H7 (cell line): ENCODE measurements around the gene RUVBL2. TPM values are rescaled to one million over a fixed set of nuclear protein-coding genes. Genes with fewer than 3 reads are reported as not detected.

Experiments
- DNase-seq: peaks from one replicate; pipeline ENCODE4 v3.0.0; 2012
- H3K27me3 ChIP-seq: 2 replicates; pipeline ENCODE4 v1.6.0; 2011; ENCODE audit warnings: mild to moderate bottlenecking, low read length; ENCODE audit not compliant: control insufficient read depth, insufficient read depth
- H3K36me3 ChIP-seq: replicated peaks from 2 replicates; pipeline ENCODE4 v1.5.1; 2011; ENCODE audit warnings: low read length; ENCODE audit not compliant: control insufficient read depth, insufficient read depth
- H3K4me3 ChIP-seq: 2 replicates; pipeline ENCODE4 v1.5.1; 2011; ENCODE audit warnings: low read depth, mild to moderate bottlenecking, control low read depth, low read length, moderate library complexity; ENCODE audit not compliant: insufficient read depth
- total RNA-seq: library from RNA; depleted of rRNA; stranded (reverse); fragments of >200 nt; shearing (Covaris generic); gene quantifications from 2 replicates; pipeline ENCODE4 v1.2.3, GENCODE V29; 2014; rRNA removed

The RUVBL2 gene
- 256 and 327 TPM in 2 replicates for total RNA-seq

- no peaks in the 10 kb centered on the region for H3K27me3 ChIP-seq
- peak within 1 kb of the TSS; percentile 82 for H3K4me3 ChIP-seq
- peak; percentile 100 for DNase-seq
- peaks cover 7% of the 10 kb centered on the region for H3K36me3 ChIP-seq
Observed at GRCh38 chr19:48993175-48994034, at the start of gene RUVBL2, which contains the start of gene GYS1. TSS of gene RUVBL2 (plus strand) at chr19:48993887. CDS start at chr19:48993912, 25 bp downstream. TSS of gene GYS1 (minus strand) at chr19:48993309. CDS start at chr19:48993112, 197 bp downstream.

GRCh38 chr19:48945415-48945814 lies 48.3 kb upstream of the RUVBL2 start:
- no peaks in the 10 kb centered on the region for H3K36me3 ChIP-seq
- no peak overlapping the region for H3K4me3 ChIP-seq
- no peaks in the 10 kb centered on the region for H3K27me3 ChIP-seq
- no peak for DNase-seq

DNA sequence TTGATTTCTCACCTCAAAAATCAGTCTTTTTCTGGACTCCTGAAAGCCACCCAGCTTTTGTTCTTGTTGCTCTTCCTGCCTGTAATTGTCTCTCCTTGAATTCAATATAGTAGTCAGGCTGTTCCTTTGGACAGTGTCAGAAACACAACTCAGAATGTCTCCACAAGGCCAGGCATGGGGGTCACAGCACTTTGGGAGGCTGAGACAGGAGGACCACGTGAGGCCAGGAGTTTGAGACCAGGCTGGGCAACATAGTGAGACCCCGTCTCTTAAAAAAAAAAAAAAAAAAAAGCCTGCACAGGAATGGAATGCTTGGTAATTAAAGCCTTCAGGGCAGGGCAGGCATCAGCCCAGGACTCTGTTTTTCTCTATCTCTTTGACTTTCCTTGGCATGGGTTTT lies 47.9 kb upstream of the RUVBL2 start:
- Histone ChIP-seq H3K36me3 (no peaks in the 10 kb centered on the region), H3K4me3 (no peak overlapping the region), H3K27me3 (no peaks in the 10 kb centered on the region)
- no peak for DNase-seq

DNA sequence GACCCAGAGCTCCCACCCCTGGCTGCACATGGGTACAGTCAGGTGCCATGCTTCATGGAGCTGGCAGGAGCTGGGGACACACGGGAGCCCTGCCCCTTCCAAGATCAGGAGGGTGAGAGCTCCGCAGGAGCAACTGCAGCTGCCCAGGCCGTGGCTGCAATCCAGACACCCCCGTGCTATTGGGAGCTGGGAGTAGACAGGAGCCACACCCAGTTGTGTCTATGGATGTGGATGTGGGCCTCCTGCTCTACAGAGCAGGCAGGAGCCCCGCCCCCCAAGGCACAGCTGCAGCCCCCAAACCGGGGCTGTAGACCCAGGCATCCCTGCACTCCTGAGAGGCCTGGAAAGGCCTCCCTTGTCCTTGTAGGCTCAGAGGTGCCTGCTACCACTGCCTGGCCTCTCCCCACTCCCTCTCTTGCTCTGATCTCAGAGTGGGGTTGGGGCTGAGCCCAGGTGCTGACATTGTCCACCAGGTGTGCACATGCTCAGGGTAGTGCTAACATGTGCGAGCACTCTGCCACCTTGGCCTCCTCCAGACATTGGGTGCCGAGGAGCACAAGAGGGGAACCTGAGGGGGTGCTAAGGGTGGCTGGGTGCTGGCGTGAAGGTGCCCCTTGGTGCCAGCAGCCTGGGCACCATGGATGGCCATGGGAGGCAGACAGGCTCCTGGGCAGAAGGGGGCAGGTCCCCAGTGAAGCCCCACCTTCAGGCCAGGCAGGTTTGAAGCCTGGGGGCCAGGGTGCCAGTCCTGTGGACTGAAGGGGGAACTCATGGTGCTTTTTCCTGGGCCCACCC lies 47.0 kb upstream of the RUVBL2 start:
- no peaks in the 10 kb centered on the region for H3K27me3 ChIP-seq
- H3K4me3 ChIP-seq = no peak overlapping the region
- no peaks in the 10 kb centered on the region for H3K36me3 ChIP-seq
- DNase-seq = peak; percentile 35

DNA sequence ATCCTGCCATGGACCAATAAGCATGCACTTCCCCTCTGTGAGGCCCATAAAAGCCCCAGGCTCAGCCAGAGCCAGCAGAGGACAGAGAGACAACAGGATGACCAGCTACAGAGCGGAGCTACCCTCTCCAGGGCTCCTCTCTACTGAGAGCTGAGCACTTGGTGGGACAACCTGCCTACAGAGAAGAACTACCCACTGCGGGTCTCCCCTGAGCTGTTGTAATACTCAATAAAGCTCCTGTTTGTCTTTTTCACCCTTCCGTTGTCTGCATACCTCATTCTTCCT lies 46.5 kb upstream of the RUVBL2 start:
- DNase-seq = no peak
- Histone ChIP-seq H3K36me3 (no peaks in the 10 kb centered on the region), H3K4me3 (no peak overlapping the region), H3K27me3 (no peaks in the 10 kb centered on the region)

GRCh38 chr19:48950159-48950558 lies 43.5 kb upstream of the RUVBL2 start:
- no peaks in the 10 kb centered on the region for H3K27me3 ChIP-seq
- no peak overlapping the region for H3K4me3 ChIP-seq
- no peaks in the 10 kb centered on the region for H3K36me3 ChIP-seq

DNA sequence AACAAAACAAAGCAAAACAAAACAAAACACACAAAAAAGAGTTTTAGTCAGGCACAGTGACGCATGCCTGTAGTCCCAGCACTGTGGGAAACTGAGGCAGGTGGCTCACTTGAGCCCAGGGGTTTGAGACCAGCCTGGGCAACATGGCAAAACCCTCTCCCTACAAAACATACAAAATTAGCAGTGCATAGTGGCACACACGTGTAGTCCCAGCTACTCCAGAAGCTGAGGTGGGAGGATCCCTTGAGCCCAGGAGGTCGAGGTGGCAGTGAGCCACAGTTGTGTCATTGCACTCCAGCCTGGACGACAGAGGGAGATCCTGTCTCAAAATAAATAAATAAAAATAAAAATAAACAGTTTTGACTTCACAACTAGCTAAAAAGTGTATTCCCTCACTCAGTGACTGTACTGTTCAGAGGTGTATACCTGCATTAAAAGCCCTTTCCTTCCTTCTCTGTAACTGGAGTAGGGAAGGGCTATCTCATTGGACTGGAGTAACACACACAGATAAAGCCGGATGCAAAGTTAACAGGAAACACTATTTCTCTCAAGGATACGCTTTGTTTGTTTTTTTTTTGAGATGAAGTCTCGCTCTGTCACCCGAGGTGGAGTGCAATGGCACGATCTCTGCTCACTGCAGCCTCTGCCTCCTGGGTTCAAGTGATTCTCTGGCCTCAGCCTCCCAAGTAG lies 42.7 kb upstream of the RUVBL2 start:
- Histone ChIP-seq H3K36me3 (peaks cover 4% of the 10 kb centered on the region), H3K27me3 (no peaks in the 10 kb centered on the region), H3K4me3 (no peak overlapping the region)
- no peak for DNase-seq

More at GRCh38 chr19:48950159-48950558, 43.5 kb upstream of the RUVBL2 start:
- no peak for DNase-seq

GRCh38 chr19:48953141-48953540 lies 40.5 kb upstream of the RUVBL2 start:
- DNase-seq = no peak
- Histone ChIP-seq H3K27me3 (no peaks in the 10 kb centered on the region), H3K4me3 (no peak overlapping the region), H3K36me3 (peaks cover 18% of the 10 kb centered on the region)

DNA sequence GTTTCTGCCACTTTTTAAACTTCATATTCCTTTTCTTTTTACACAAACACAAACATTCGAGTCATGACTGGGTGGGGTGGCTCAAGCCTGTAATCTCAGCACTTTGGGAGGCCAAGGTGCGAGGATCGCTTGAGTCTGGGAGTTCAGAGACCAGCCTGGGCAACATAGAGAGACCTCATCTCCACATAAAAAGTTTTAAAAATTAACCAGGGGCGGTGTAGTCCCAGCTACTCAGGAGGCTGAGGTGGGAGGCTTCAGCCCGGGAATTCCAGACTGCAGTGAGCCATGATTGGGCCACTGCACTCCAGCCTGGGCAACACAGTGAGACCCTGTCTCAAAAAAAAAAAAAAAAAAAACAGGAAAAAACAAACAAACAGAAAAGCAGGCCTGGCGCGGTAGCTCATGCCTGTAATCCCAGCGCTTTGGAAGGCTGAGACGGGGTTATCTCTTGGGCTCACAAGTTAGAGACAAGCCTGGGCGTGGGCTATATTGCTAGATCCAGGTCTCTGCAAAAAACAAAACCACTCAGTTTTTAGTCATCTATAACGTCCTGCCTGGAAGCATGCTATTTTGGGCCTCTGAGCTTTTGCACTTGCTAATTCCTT lies 39.6 kb upstream of the RUVBL2 start:
- Histone ChIP-seq H3K36me3 (peaks cover 19% of the 10 kb centered on the region), H3K4me3 (peak overlapping the region; percentile 42), H3K27me3 (no peaks in the 10 kb centered on the region)
- DNase-seq = no peak

- no peaks in the 10 kb centered on the region for H3K27me3 ChIP-seq
- peak within 1 kb of the TSS; percentile 96 for H3K4me3 ChIP-seq
- DNase-seq = peak; percentile 99
Observed at GRCh38 chr19:48954595-48955307, 38.9 kb upstream of the RUVBL2 start, which contains the start of gene BAX. TSS of gene BAX (plus strand) at chr19:48954875. CDS start at chr19:48954929, 54 bp downstream.

GRCh38 chr19:48955308-48955958 lies 38.3 kb upstream of the RUVBL2 start:
- H3K36me3 ChIP-seq = peaks cover 19% of the 10 kb centered on the region
- no peaks in the 10 kb centered on the region for H3K27me3 ChIP-seq
- DNase-seq = peak; percentile 40
- H3K4me3 ChIP-seq = peak overlapping the region; percentile 96

More at GRCh38 chr19:48954595-48955307, 38.9 kb upstream of the RUVBL2 start, which contains the start of gene BAX:
- H3K36me3 ChIP-seq = peaks cover 19% of the 10 kb centered on the region

GRCh38 chr19:48958006-48958405 lies 35.7 kb upstream of the RUVBL2 start:
- no peaks in the 10 kb centered on the region for H3K27me3 ChIP-seq

More at GRCh38 chr19:48958006-48958405, 35.7 kb upstream of the RUVBL2 start:
- Histone ChIP-seq H3K4me3 (no peak overlapping the region), H3K36me3 (peaks cover 25% of the 10 kb centered on the region)
- no peak for DNase-seq
